Chondrocyte (in vitro differentiated cells): ENCODE data around the gene NID2. TPM values are rescaled to one million over a fixed set of nuclear protein-coding genes. Genes with fewer than 3 reads are reported as not detected.

Source experiments
- DNase-seq: peaks from one replicate; pipeline ENCODE4 v3.0.0; 2021; ENCODE audit warnings: mixed read lengths, low spot score
- H3K27ac Mint-ChIP-seq: one replicate; pipeline ENCODE4 v1.8.0; 2021; ENCODE audit warnings: mild to moderate bottlenecking, moderate library complexity, mixed read lengths; ENCODE audit not compliant: unreplicated experiment
- H3K27me3 Mint-ChIP-seq: 2 replicates; pipeline ENCODE4 v1.8.0; 2021; ENCODE audit warnings: low read depth, mixed read lengths
- H3K36me3 Mint-ChIP-seq: 2 replicates; pipeline ENCODE4 v1.8.0; 2021; ENCODE audit warnings: low read depth, mixed read lengths
- H3K4me1 Mint-ChIP-seq: 2 replicates; pipeline ENCODE4 v1.8.0; 2021; ENCODE audit warnings: low read depth, mild to moderate bottlenecking, mixed read lengths
- H3K4me3 Mint-ChIP-seq: one replicate; pipeline ENCODE4 v1.8.0; 2021; ENCODE audit warnings: mild to moderate bottlenecking, moderate library complexity, mixed read lengths; ENCODE audit not compliant: unreplicated experiment
- H3K9me3 Mint-ChIP-seq: 2 replicates; pipeline ENCODE4 v1.8.0; 2021; ENCODE audit warnings: low read depth, mixed read lengths
- total RNA-seq: library from RNA; stranded (reverse); gene quantifications from 3 replicates; pipeline ENCODE4 v1.2.1, GENCODE V29; 2021
- TF ChIP-seq, protein P1 (sequence below): fragments of 200-600 bp; sonication (generic); IDR thresholded peaks from 2 replicates; pipeline ENCODE4 v1.5.0; 2021; ENCODE audit warnings: antibody characterized with exemption, mild to moderate bottlenecking, moderate library complexity

Gene NID2
- total RNA-seq, 1 donor from 2014 or later, result 51.6 TPM

DNA sequence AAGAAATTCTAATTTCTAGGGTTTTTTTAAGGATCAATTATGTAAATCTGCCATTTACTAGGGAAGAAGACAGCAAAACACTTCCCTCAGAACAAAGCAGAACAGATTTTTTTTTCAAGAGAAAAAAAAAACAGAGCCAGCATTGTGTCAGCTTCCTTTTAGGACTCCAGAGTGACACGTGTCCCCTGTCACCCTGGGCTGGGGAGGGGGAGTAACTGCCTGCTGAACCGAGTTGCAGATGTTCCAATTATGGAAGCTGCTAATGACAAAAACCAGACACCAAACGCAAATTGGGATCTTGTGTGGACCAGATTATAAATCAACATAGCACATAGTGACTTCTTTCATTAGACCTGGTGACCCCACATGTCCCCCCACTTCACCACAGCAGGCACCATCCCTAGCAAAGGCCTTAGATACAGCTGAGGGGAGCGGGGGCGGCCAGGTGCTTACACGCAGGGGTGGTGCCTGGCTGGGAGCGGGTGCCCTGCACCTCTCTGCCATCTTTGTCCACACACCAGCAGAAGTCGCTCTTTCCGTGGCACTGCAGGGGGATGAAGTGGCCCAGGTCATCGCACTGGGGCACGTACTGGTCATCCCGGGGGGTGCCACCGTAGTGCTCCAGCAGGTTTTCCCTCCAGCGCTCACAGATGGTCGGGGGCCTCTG, 54.1 kb downstream of the NID2 start:
- peaks cover 24% of the 10 kb centered on the region for H3K4me1 Mint-ChIP-seq
- H3K36me3 Mint-ChIP-seq, result peaks cover 35% of the 10 kb centered on the region
- DNase-seq, result no peak
- H3K4me3 Mint-ChIP-seq, result no peak overlapping the region
- no peaks in the 10 kb centered on the region for H3K9me3 Mint-ChIP-seq
- no peaks in the 10 kb centered on the region for H3K27me3 Mint-ChIP-seq
- no peak overlapping the region for H3K27ac Mint-ChIP-seq
- TF ChIP-seq, protein P1, sequence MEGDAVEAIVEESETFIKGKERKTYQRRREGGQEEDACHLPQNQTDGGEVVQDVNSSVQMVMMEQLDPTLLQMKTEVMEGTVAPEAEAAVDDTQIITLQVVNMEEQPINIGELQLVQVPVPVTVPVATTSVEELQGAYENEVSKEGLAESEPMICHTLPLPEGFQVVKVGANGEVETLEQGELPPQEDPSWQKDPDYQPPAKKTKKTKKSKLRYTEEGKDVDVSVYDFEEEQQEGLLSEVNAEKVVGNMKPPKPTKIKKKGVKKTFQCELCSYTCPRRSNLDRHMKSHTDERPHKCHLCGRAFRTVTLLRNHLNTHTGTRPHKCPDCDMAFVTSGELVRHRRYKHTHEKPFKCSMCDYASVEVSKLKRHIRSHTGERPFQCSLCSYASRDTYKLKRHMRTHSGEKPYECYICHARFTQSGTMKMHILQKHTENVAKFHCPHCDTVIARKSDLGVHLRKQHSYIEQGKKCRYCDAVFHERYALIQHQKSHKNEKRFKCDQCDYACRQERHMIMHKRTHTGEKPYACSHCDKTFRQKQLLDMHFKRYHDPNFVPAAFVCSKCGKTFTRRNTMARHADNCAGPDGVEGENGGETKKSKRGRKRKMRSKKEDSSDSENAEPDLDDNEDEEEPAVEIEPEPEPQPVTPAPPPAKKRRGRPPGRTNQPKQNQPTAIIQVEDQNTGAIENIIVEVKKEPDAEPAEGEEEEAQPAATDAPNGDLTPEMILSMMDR, result no peak

- no peak for DNase-seq
- H3K36me3 Mint-ChIP-seq, result peaks cover 35% of the 10 kb centered on the region
- TF ChIP-seq, protein P1, result peak; percentile 43
- peaks cover 24% of the 10 kb centered on the region for H3K4me1 Mint-ChIP-seq
- H3K4me3 Mint-ChIP-seq, result no peak overlapping the region
- no peaks in the 10 kb centered on the region for H3K27me3 Mint-ChIP-seq
- no peaks in the 10 kb centered on the region for H3K9me3 Mint-ChIP-seq
- H3K27ac Mint-ChIP-seq, result no peak overlapping the region
Observed at GRCh38 chr14:52013984-52014600, 54.8 kb downstream of the NID2 start.

- H3K36me3 Mint-ChIP-seq, result peaks cover 35% of the 10 kb centered on the region
- TF ChIP-seq, protein P1, result no peak
Observed at GRCh38 chr14:52012635-52013034, 56.2 kb downstream of the NID2 start.

GRCh38 chr14:52011523-52011922, 57.3 kb downstream of the NID2 start:
- no peak for DNase-seq
- Mint-ChIP-seq H3K9me3 (no peaks in the 10 kb centered on the region), H3K36me3 (peaks cover 32% of the 10 kb centered on the region), H3K4me1 (peaks cover 14% of the 10 kb centered on the region), H3K4me3 (no peak overlapping the region), H3K27me3 (no peaks in the 10 kb centered on the region), H3K27ac (no peak overlapping the region)
- TF ChIP-seq, protein P1, result no peak

More at GRCh38 chr14:52012635-52013034, 56.2 kb downstream of the NID2 start:
- no peak for DNase-seq
- Mint-ChIP-seq H3K4me1 (peaks cover 14% of the 10 kb centered on the region), H3K4me3 (no peak overlapping the region), H3K27me3 (no peaks in the 10 kb centered on the region), H3K9me3 (no peaks in the 10 kb centered on the region), H3K27ac (peak overlapping the region; percentile 77)

GRCh38 chr14:52010173-52010693, 58.6 kb downstream of the NID2 start:
- Mint-ChIP-seq H3K27ac (no peak overlapping the region), H3K36me3 (peaks cover 35% of the 10 kb centered on the region), H3K4me1 (peaks cover 14% of the 10 kb centered on the region), H3K4me3 (no peak overlapping the region), H3K27me3 (no peaks in the 10 kb centered on the region), H3K9me3 (no peaks in the 10 kb centered on the region)
- no peak for DNase-seq
- TF ChIP-seq, protein P1, result no peak
